HepG2 (cell line): ENCODE measurements around the gene MAMSTR. TPM values are rescaled to one million over a fixed set of nuclear protein-coding genes. Genes with fewer than 3 reads are reported as not detected.

Experiments
- CEBPG ChIP-seq: IDR thresholded peaks from 2 replicates; pipeline ENCODE4 v1.6.1; 2016
- CENPT ChIP-seq: sonication (generic); formaldehyde crosslinking; IDR thresholded peaks from 2 replicates; pipeline ENCODE4 v1.8.0; 2022; ENCODE audit warnings: low read depth, mild to moderate bottlenecking, moderate library complexity, missing genetic modification reagents
- GATAD1 ChIP-seq: IDR thresholded peaks from 2 replicates; pipeline ENCODE4 v1.6.1; 2016; ENCODE audit warnings: missing genetic modification reagents, missing compliant biosample characterization
- HDAC1 ChIP-seq: sonication (generic); formaldehyde crosslinking; IDR thresholded peaks from 2 replicates; pipeline ENCODE4 v1.5.1; 2020; ENCODE audit warnings: mild to moderate bottlenecking, missing genetic modification reagents
- NR3C1 ChIP-seq: sonication (generic); formaldehyde crosslinking; IDR thresholded peaks from 2 replicates; pipeline ENCODE4 v1.4.0; 2020; ENCODE audit warnings: missing genetic modification reagents
- U2AF2 ChIP-seq: fragments of 200-400 bp; formaldehyde crosslinking; IDR thresholded peaks from 2 replicates; pipeline ENCODE4 v1.6.1; 2017; ENCODE audit warnings: low read depth, mild to moderate bottlenecking, low read length
- USF2 ChIP-seq, 2 experiments: sonication (generic) in 1 of 2; formaldehyde crosslinking in 1 of 2; IDR thresholded peaks; 2 replicates each; pipeline versions ENCODE4 v1.5.1 to v1.6.1; 2011 to 2020; ENCODE audit warnings: borderline replicate concordance in 1 of 2, low read depth in 1 of 2, low read length in 1 of 2, mild to moderate bottlenecking in 1 of 2, missing genetic modification reagents in 1 of 2, moderate library complexity in 1 of 2
- ZFAT ChIP-seq: sonication (generic); formaldehyde crosslinking; conservative IDR thresholded peaks from 2 replicates; pipeline ENCODE4 v1.8.1; 2023; ENCODE audit warnings: missing genetic modification reagents, inconsistent platforms
- ZNF138 ChIP-seq: sonication (generic); formaldehyde crosslinking; IDR thresholded peaks from 2 replicates; pipeline ENCODE4 v1.5.0; 2020; ENCODE audit warnings: mild to moderate bottlenecking, low read depth, missing genetic modification reagents
- ZNF225 ChIP-seq: sonication (generic); formaldehyde crosslinking; IDR thresholded peaks from 2 replicates; pipeline ENCODE4 v1.4.0; 2020; ENCODE audit warnings: mild to moderate bottlenecking, missing genetic modification reagents
- ZNF230 ChIP-seq: sonication (generic); formaldehyde crosslinking; IDR thresholded peaks from 2 replicates; pipeline ENCODE4 v1.4.0; 2020; ENCODE audit warnings: mild to moderate bottlenecking, missing genetic modification reagents
- ZNF496 ChIP-seq: sonication (generic); formaldehyde crosslinking; IDR thresholded peaks from 2 replicates; pipeline ENCODE4 v1.8.1; 2023; ENCODE audit warnings: mild to moderate bottlenecking, moderate library complexity, missing genetic modification reagents; ENCODE audit not compliant: insufficient replicate concordance
- ZNF589 ChIP-seq: sonication (generic); formaldehyde crosslinking; conservative IDR thresholded peaks from 2 replicates; pipeline ENCODE4 v1.8.0; 2022; ENCODE audit warnings: mild to moderate bottlenecking, moderate library complexity, missing genetic modification reagents
- ZNF619 ChIP-seq: sonication (generic); formaldehyde crosslinking; IDR thresholded peaks from 2 replicates; pipeline ENCODE4 v1.4.0; 2020; ENCODE audit warnings: mild to moderate bottlenecking, missing genetic modification reagents
- polyA plus RNA-seq, 8 experiments: library from polyadenylated mRNA; depleted of rRNA in 3 of 8; stranded (reverse) in 7 of 8; unstranded in 1 of 8; fragments of >200 nt; fragmentation: Illumina TruSeq in 4 of 8; extraction: Trizol in 4 of 8; gene quantifications; 2 replicates each; pipeline versions ENCODE4 v1.2.1 to v1.2.3, GENCODE V29; 2011 to 2016; ENCODE audit warnings: low read depth in 4 of 8, missing spikeins in 1 of 8, mixed read lengths in 1 of 8; ENCODE audit not compliant: insufficient read depth in 1 of 8
- total RNA-seq, 5 experiments: library from RNA; depleted of rRNA; stranded (reverse); fragments of >200 nt; fragmentation: Illumina TruSeq; extraction: Trizol; gene quantifications; 2 replicates each; pipeline ENCODE4 v1.2.3, GENCODE V29; 2016; ENCODE audit warnings: low read depth in 1 of 5
- TF ChIP-seq, protein P1 (sequence below): sonication (generic); formaldehyde crosslinking; IDR thresholded peaks from 2 replicates; pipeline ENCODE4 v1.5.1; 2020; ENCODE audit warnings: missing genetic modification reagents, mild to moderate bottlenecking, borderline replicate concordance
- TF ChIP-seq, protein P2 (sequence below): sonication (generic); formaldehyde crosslinking; IDR thresholded peaks from 2 replicates; pipeline ENCODE4 v1.4.0; 2020; ENCODE audit warnings: missing genetic modification reagents, mild to moderate bottlenecking, borderline replicate concordance

MAMSTR gene
- total and polyA plus RNA-seq, 2 of the 13 experiments (the other 11 are each of a cell fraction or from before 2014, with no cell fraction given) = 2.2 to 2.4 TPM

DNA sequence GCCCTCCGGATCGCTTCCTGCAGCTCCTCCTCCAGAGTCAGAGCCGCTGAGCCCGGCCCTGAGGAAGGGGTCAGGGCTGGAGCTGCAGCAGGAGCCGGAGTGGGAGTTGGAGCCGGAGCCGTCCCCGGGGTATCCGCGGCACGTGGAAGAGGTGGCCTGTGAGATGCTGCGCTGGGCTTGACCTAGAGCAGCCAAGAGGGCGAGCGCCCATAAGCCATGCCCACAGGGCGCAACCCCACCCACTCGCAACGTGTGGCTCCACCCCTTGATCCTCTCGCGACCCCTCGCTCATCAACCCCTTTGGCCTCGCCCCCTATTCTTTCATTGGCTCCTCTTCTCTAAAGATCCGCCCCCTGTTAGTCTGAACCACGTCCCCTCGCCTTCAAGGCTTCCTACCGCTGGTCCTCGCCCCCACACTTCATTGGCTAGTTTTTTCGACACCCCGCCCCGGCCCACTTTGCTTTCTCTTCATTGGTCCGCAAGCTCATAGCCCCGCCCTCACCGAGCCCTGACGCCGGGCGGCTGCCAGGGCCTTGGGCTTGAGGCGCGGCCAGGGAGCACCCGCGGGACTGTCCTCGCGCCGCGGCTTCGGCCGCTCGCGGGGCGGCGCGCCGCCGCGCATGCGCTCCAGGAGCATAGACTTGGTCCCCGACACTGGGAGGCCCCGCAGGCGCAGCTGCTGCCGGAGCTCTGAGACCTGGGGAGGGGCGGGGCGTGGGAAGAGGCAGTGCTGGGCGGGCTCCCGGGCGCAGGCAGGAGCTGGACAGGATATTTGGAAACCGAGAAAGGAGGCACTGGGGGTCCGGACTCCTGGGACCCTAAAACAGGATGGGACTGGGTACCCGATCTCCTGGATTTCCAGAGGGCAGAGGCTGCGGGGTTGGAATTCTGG, 5.4 kb downstream of the MAMSTR start (continued):
- TF ChIP-seq, protein P1, sequence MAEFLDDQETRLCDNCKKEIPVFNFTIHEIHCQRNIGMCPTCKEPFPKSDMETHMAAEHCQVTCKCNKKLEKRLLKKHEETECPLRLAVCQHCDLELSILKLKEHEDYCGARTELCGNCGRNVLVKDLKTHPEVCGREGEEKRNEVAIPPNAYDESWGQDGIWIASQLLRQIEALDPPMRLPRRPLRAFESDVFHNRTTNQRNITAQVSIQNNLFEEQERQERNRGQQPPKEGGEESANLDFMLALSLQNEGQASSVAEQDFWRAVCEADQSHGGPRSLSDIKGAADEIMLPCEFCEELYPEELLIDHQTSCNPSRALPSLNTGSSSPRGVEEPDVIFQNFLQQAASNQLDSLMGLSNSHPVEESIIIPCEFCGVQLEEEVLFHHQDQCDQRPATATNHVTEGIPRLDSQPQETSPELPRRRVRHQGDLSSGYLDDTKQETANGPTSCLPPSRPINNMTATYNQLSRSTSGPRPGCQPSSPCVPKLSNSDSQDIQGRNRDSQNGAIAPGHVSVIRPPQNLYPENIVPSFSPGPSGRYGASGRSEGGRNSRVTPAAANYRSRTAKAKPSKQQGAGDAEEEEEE (CRISPR knock-in tag) = no peak
- no peak for TF ChIP-seq ZNF589 (CRISPR knock-in tag)
- no peak for TF ChIP-seq NR3C1
- no peak for TF ChIP-seq CEBPG (CRISPR knock-in tag)
- no peak for TF ChIP-seq ZNF138
- peak; percentile 47; the same call in 1 of the 2 replicates for TF ChIP-seq GATAD1 (CRISPR knock-in tag)
- TF ChIP-seq ZNF619 (CRISPR knock-in tag) = no peak
- TF ChIP-seq ZNF496 (CRISPR knock-in tag) = no peak
- TF ChIP-seq ZFAT (CRISPR knock-in tag) = no peak
- TF ChIP-seq, protein P2, sequence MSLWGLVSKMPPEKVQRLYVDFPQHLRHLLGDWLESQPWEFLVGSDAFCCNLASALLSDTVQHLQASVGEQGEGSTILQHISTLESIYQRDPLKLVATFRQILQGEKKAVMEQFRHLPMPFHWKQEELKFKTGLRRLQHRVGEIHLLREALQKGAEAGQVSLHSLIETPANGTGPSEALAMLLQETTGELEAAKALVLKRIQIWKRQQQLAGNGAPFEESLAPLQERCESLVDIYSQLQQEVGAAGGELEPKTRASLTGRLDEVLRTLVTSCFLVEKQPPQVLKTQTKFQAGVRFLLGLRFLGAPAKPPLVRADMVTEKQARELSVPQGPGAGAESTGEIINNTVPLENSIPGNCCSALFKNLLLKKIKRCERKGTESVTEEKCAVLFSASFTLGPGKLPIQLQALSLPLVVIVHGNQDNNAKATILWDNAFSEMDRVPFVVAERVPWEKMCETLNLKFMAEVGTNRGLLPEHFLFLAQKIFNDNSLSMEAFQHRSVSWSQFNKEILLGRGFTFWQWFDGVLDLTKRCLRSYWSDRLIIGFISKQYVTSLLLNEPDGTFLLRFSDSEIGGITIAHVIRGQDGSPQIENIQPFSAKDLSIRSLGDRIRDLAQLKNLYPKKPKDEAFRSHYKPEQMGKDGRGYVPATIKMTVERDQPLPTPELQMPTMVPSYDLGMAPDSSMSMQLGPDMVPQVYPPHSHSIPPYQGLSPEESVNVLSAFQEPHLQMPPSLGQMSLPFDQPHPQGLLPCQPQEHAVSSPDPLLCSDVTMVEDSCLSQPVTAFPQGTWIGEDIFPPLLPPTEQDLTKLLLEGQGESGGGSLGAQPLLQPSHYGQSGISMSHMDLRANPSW (CRISPR knock-in tag) = no peak
- no peak for TF ChIP-seq ZNF230 (CRISPR knock-in tag)
- no peak for TF ChIP-seq USF2 (IDR thresholded peaks at IDR 0.05; ENCODE audit: low read depth, low read length)
- TF ChIP-seq USF2 (CRISPR knock-in tag; IDR thresholded peaks at IDR 0.05; ENCODE audit: borderline replicate concordance) = no peak
- no peak for TF ChIP-seq CENPT
- peak; percentile 44; the same call in 1 of the 2 replicates for TF ChIP-seq HDAC1 (CRISPR knock-in tag)
- TF ChIP-seq ZNF225 (CRISPR knock-in tag) = no peak
- no peak for TF ChIP-seq U2AF2
